HepG2 (cell line): Measurements from ENCODE around the gene FPGS. TPM values are rescaled to one million over a fixed set of nuclear protein-coding genes. Genes with fewer than 3 reads are reported as not detected.

Source experiments
- ATAC-seq: fragments of 200-7000 bp; cut with Tn5 transposase; 3 replicates; pipeline ENCODE4 v1.9.1; 2020; ENCODE audit warnings: mild to moderate bottlenecking, moderate library complexity
- BruUV-seq: library from RNA; stranded (reverse); fragments of 400-500 nt; replicated peaks from 2 replicates; lab custom pipeline; 2021; lab: Mats Ljungman, UMichigan
- CTCF ChIA-PET: fragments of 300-600 bp; formaldehyde crosslinking; extraction: SDS; loops from one replicate; lab custom pipeline; 2021; ENCODE audit warnings: low total read pairs, inconsistent platforms, low intra/inter-chr PET ratio; lab: Yijun Ruan, JAX
- POLR2A ChIA-PET: fragments of 350-600 bp; sonication (Branson Sonifier 250); formaldehyde crosslinking; loops from one replicate; lab custom pipeline; 2020; ENCODE audit warnings: antibody characterized with exemption, inconsistent platforms; lab: Yijun Ruan, JAX
- DNase-seq: peaks from one replicate; pipeline ENCODE4 v3.0.0-alpha.2; 2015; ENCODE audit warnings: low spot score
- FAIRE-seq: peaks from 3 replicates; lab custom pipeline; 2011; peaks lifted over from hg19 to GRCh38; lab: Jason Lieb, UNC
- H2AFZ ChIP-seq: one replicate; pipeline ENCODE4 v1.6.1; 2011; ENCODE audit warnings: low read length, inconsistent platforms
- H3K27ac ChIP-seq: fragments of 300-600 bp; 3 replicates; pipeline ENCODE4 v1.8.0; 2011; ENCODE audit warnings: mixed run types, mild to moderate bottlenecking, mixed read lengths, low read length, inconsistent platforms; ENCODE audit not compliant: insufficient read depth; ENCODE audit errors: extremely low read length
- H3K27me3 ChIP-seq, 2 experiments: fragments of 200-600 bp in 1 of 2; 2 replicates in 1 of 2; 3 replicates in 1 of 2; pipeline versions ENCODE4 v1.6.0 to v1.8.0; 2011; ENCODE audit warnings: low read length in 2 of 2, mild to moderate bottlenecking in 2 of 2, moderate library complexity in 2 of 2, inconsistent platforms in 1 of 2; ENCODE audit not compliant: insufficient read depth in 2 of 2, control insufficient read depth in 1 of 2
- H3K36me3 ChIP-seq, 2 experiments: fragments of 200-600 bp in 1 of 2; replicated peaks in 1 of 2; 2 replicates in 1 of 2; 3 replicates in 1 of 2; pipeline versions ENCODE4 v1.5.1 to v1.8.0; 2011; ENCODE audit warnings: low read length in 2 of 2, inconsistent platforms in 1 of 2; ENCODE audit not compliant: insufficient read depth in 2 of 2, control insufficient read depth in 1 of 2
- H3K4me1 ChIP-seq: 2 replicates; pipeline ENCODE4 v1.5.1; 2012; ENCODE audit warnings: low read length, inconsistent platforms; ENCODE audit not compliant: insufficient read depth
- H3K4me2 ChIP-seq: 2 replicates; pipeline ENCODE4 v1.6.0; 2011; ENCODE audit warnings: low read depth, low read length, inconsistent platforms
- H3K4me3 ChIP-seq, 3 experiments: fragments of 200-600 bp in 1 of 3; sonication (generic), shearing (Covaris generic) in 1 of 3; replicated peaks in 1 of 3; 2 replicates each; pipeline ENCODE4 v1.5.1; 2011 to 2016; ENCODE audit warnings: low read length in 3 of 3, inconsistent platforms in 2 of 3, low read depth in 2 of 3, mild to moderate bottlenecking in 2 of 3, control low read depth in 1 of 3, mixed read lengths in 1 of 3; ENCODE audit not compliant: insufficient read depth in 1 of 3
- H3K79me2 ChIP-seq: one replicate; pipeline ENCODE4 v1.6.1; 2011; ENCODE audit warnings: low read length, inconsistent platforms; ENCODE audit not compliant: insufficient read depth
- H3K9ac ChIP-seq: 2 replicates; pipeline ENCODE4 v1.6.0; 2011; ENCODE audit warnings: mild to moderate bottlenecking, low read depth, low read length, inconsistent platforms; ENCODE audit not compliant: insufficient read depth
- H3K9me3 ChIP-seq: 2 replicates; pipeline ENCODE4 v1.5.1; 2012; ENCODE audit warnings: mild to moderate bottlenecking, low read length
- H4K20me1 ChIP-seq: 2 replicates; pipeline ENCODE4 v1.6.0; 2011; ENCODE audit warnings: inconsistent platforms, mild to moderate bottlenecking, low read length, moderate library complexity; ENCODE audit not compliant: insufficient read depth
- CCAR2 ChIP-seq: fragments of 200-400 bp; formaldehyde crosslinking; optimal IDR thresholded peaks from 2 replicates; pipeline ENCODE3; 2018; ENCODE audit warnings: low read depth, mild to moderate bottlenecking, low read length, moderate library complexity
- RBAK ChIP-seq: sonication (generic); formaldehyde crosslinking; IDR thresholded peaks from 2 replicates; pipeline ENCODE4 v1.5.1; 2020; ENCODE audit warnings: mild to moderate bottlenecking, missing genetic modification reagents
- WGBS: methylation state at CpG from one replicate; pipeline ENCODE4 v1.1.6; 2017; ENCODE audit warnings: low lambda C conversion rate; 5-methylcytosine and 5-hydroxymethylcytosine counted together
- in situ Hi-C: cut with HindIII; loops from 2 replicates; pipeline ENCODE4 v1.10.0; 2017; ENCODE audit warnings: low pct_unique_long_range_greater_than_20kb; ENCODE audit not compliant: extremely low pct_ligation_motif_present
- intact Hi-C: fragments of 100-400 bp; cut with micrococcal nuclease; formaldehyde crosslinking; loops from one replicate; pipeline ENCODE4 v1.10.0; 2022; ENCODE audit not compliant: unreplicated experiment
- polyA plus RNA-seq, 8 experiments: library from polyadenylated mRNA; depleted of rRNA in 3 of 8; stranded (reverse) in 7 of 8; unstranded in 1 of 8; fragments of >200 nt; fragmentation: Illumina TruSeq in 4 of 8; extraction: Trizol in 4 of 8; gene quantifications; 2 replicates each; pipeline versions ENCODE4 v1.2.1 to v1.2.3, GENCODE V29; 2011 to 2016; ENCODE audit warnings: low read depth in 4 of 8, missing spikeins in 1 of 8, mixed read lengths in 1 of 8; ENCODE audit not compliant: insufficient read depth in 1 of 8
- total RNA-seq, 5 experiments: library from RNA; depleted of rRNA; stranded (reverse); fragments of >200 nt; fragmentation: Illumina TruSeq; extraction: Trizol; gene quantifications; 2 replicates each; pipeline ENCODE4 v1.2.3, GENCODE V29; 2016; ENCODE audit warnings: low read depth in 1 of 5
- TF ChIP-seq, protein P1 (sequence below): sonication (generic); formaldehyde crosslinking; IDR thresholded peaks from 2 replicates; pipeline ENCODE4 v1.5.0; 2020; ENCODE audit warnings: mild to moderate bottlenecking, missing genetic modification reagents
- TF ChIP-seq, protein P2 (sequence below): sonication (generic); formaldehyde crosslinking; IDR thresholded peaks from 2 replicates; pipeline ENCODE4 v1.4.0; 2020; ENCODE audit warnings: missing genetic modification reagents
- TF ChIP-seq, protein P3 (sequence below): sonication (generic); formaldehyde crosslinking; IDR thresholded peaks from 2 replicates; pipeline ENCODE4 v1.5.1; 2020; ENCODE audit warnings: mild to moderate bottlenecking, missing genetic modification reagents, moderate library complexity

Gene FPGS
- total and polyA plus RNA-seq, 2 of the 13 experiments (the other 11 are each of a cell fraction or from before 2014, with no cell fraction given): 35.6 to 36.8 TPM

DNA sequence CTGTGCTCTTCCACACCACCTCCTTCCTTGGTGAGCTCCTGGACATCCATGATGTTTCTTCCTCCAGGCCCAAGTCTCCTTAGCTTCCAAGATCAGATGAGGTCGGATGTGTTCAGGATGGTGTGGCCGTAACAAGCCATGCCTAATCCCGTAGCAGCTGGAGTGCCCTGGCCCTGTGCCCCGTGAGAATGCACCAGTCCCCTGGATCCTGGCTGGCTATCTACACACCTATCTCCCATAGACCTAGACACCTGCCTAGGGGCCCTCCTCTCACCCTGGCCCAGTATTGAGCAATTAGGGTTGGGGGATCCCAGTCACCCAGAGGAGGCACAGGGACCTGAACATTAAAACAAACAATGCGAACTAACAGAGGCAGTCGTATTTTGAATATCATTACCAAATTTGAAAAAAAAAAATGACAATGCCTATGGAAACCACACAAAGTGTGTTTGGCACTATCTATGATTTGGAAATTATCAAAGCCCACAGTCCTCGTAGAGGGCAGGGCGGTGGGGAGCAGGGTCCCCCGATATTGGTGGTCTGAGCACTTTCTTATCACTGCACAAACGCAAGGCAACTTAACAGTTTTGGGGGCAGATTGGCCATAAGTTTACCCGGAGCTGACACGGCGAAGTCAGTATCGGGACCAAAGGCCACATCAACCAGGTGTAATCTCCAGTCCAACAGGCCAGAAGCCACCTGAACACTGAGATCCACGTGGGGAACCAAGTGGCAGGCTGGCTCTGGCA is 38.6 kb downstream of the FPGS start (continued):
- TF ChIP-seq, protein P1, sequence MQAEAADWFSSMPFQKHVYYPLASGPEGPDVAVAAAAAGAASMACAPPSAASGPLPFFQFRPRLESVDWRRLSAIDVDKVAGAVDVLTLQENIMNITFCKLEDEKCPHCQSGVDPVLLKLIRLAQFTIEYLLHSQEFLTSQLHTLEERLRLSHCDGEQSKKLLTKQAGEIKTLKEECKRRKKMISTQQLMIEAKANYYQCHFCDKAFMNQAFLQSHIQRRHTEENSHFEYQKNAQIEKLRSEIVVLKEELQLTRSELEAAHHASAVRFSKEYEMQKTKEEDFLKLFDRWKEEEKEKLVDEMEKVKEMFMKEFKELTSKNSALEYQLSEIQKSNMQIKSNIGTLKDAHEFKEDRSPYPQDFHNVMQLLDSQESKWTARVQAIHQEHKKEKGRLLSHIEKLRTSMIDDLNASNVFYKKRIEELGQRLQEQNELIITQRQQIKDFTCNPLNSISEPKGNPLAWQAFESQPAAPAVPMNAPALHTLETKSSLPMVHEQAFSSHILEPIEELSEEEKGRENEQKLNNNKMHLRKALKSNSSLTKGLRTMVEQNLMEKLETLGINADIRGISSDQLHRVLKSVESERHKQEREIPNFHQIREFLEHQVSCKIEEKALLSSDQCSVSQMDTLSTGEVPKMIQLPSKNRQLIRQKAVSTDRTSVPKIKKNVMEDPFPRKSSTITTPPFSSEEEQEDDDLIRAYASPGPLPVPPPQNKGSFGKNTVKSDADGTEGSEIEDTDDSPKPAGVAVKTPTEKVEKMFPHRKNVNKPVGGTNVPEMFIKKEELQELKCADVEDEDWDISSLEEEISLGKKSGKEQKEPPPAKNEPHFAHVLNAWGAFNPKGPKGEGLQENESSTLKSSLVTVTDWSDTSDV: no peak
- TF ChIP-seq CCAR2: no peak
- TF ChIP-seq, protein P2, sequence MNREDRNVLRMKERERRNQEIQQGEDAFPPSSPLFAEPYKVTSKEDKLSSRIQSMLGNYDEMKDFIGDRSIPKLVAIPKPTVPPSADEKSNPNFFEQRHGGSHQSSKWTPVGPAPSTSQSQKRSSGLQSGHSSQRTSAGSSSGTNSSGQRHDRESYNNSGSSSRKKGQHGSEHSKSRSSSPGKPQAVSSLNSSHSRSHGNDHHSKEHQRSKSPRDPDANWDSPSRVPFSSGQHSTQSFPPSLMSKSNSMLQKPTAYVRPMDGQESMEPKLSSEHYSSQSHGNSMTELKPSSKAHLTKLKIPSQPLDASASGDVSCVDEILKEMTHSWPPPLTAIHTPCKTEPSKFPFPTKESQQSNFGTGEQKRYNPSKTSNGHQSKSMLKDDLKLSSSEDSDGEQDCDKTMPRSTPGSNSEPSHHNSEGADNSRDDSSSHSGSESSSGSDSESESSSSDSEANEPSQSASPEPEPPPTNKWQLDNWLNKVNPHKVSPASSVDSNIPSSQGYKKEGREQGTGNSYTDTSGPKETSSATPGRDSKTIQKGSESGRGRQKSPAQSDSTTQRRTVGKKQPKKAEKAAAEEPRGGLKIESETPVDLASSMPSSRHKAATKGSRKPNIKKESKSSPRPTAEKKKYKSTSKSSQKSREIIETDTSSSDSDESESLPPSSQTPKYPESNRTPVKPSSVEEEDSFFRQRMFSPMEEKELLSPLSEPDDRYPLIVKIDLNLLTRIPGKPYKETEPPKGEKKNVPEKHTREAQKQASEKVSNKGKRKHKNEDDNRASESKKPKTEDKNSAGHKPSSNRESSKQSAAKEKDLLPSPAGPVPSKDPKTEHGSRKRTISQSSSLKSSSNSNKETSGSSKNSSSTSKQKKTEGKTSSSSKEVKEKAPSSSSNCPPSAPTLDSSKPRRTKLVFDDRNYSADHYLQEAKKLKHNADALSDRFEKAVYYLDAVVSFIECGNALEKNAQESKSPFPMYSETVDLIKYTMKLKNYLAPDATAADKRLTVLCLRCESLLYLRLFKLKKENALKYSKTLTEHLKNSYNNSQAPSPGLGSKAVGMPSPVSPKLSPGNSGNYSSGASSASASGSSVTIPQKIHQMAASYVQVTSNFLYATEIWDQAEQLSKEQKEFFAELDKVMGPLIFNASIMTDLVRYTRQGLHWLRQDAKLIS (CRISPR knock-in tag): no peak

DNA sequence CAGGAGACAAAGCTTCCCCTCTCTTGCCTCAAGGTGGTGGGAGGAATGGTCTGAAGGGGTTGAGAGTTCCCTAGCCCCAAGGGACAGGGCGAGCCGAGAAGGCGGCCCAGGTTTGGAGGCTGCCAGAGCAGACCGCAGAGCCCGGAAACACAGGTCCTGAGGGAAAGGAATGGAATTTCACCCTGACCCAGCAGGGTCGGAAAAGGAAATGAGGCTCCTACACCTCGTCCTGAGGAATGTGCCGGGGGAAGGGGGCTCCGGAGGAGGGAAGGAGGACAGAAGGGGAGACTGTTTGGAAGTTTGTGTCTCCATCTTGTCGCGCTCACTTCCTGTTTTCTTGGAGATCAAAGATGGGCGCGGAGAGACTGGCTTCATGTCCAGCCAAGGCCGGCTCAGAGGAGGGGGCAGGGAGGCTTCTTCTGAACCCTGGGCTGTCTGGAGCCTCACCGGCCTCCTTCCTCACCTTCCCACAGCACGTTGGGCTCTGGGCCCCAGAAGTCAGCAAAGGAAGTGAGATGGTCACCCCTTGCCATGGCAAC is 42.2 kb downstream of the FPGS start:
- TF ChIP-seq, protein P3, sequence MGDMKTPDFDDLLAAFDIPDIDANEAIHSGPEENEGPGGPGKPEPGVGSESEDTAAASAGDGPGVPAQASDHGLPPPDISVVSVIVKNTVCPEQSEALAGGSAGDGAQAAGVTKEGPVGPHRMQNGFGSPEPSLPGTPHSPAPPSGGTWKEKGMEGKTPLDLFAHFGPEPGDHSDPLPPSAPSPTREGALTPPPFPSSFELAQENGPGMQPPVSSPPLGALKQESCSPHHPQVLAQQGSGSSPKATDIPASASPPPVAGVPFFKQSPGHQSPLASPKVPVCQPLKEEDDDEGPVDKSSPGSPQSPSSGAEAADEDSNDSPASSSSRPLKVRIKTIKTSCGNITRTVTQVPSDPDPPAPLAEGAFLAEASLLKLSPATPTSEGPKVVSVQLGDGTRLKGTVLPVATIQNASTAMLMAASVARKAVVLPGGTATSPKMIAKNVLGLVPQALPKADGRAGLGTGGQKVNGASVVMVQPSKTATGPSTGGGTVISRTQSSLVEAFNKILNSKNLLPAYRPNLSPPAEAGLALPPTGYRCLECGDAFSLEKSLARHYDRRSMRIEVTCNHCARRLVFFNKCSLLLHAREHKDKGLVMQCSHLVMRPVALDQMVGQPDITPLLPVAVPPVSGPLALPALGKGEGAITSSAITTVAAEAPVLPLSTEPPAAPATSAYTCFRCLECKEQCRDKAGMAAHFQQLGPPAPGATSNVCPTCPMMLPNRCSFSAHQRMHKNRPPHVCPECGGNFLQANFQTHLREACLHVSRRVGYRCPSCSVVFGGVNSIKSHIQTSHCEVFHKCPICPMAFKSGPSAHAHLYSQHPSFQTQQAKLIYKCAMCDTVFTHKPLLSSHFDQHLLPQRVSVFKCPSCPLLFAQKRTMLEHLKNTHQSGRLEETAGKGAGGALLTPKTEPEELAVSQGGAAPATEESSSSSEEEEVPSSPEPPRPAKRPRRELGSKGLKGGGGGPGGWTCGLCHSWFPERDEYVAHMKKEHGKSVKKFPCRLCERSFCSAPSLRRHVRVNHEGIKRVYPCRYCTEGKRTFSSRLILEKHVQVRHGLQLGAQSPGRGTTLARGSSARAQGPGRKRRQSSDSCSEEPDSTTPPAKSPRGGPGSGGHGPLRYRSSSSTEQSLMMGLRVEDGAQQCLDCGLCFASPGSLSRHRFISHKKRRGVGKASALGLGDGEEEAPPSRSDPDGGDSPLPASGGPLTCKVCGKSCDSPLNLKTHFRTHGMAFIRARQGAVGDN: peak; percentile 34; the same call in 1 of the 2 replicates
- TF ChIP-seq RBAK (CRISPR knock-in tag): no peak
- in situ Hi-C loops: no loop called here

More for the DNA sequence above, 42.2 kb downstream of the FPGS start:
- no peaks in the 10 kb centered on the region for H3K27me3 ChIP-seq
- ChIA-PET POLR2A (no interaction called here), CTCF (no interaction called here)
- DNase-seq (no peak), ATAC-seq (no peak), FAIRE-seq (no peak)
- no peak overlapping the region for H3K4me2 ChIP-seq
- H3K79me2 ChIP-seq: no peaks in the 10 kb centered on the region
- H3K36me3 ChIP-seq: no peaks in the 10 kb centered on the region
- peaks cover 75% of the 10 kb centered on the region for H3K4me1 ChIP-seq
- H3K4me3 ChIP-seq: no peak overlapping the region
- 71% methylated on average over 16 of the region's 16 CpGs for WGBS
- no peak overlapping the region for H2AFZ ChIP-seq
- no peak overlapping the region for H3K9ac ChIP-seq
- no peaks in the 10 kb centered on the region for H4K20me1 ChIP-seq
- H3K9me3 ChIP-seq: 0 out of 2 replicates have a peak, but pooled peaks cover 7% of the 10 kb centered on the region
- BruUV-seq: no TSS peak
- intact Hi-C loops: no loop called here
- H3K27ac ChIP-seq: no peak overlapping the region
